DLD1 (cell line): ENCODE data around the gene KCNQ5.

ENCODE experiments used
- in situ Hi-C: cut with HindIII; loops from 2 replicates; pipeline ENCODE4 v1.10.0; 2017; ENCODE audit warnings: low sequenced_read_pairs

Gene KCNQ5

GRCh38 chr6:72636786-72637185 lies 14.9 kb downstream of the KCNQ5 start:
- in situ Hi-C loops: no loop called here

- in situ Hi-C loops: no loop called here
These were observed 18.2 kb downstream of the KCNQ5 start for GRCh38 chr6:72639920-72640614.

- in situ Hi-C loops: no loop called here
These were observed 18.7 kb downstream of the KCNQ5 start for GRCh38 chr6:72640615-72640930.

GRCh38 chr6:72642435-72642834 lies 20.6 kb downstream of the KCNQ5 start:
- in situ Hi-C loops: no loop called here

- in situ Hi-C loops: no loop called here
These were observed 21.4 kb downstream of the KCNQ5 start for GRCh38 chr6:72643214-72643613.

GRCh38 chr6:72646604-72647485 lies 25.0 kb downstream of the KCNQ5 start:
- in situ Hi-C loops: no loop called here

- in situ Hi-C loops: no loop called here
These were observed 25.6 kb downstream of the KCNQ5 start for GRCh38 chr6:72647489-72647888.

- in situ Hi-C loops: no loop called here
These were observed 27.4 kb downstream of the KCNQ5 start for GRCh38 chr6:72649032-72649984.

- in situ Hi-C loops: no loop called here
These were observed 28.3 kb downstream of the KCNQ5 start for GRCh38 chr6:72650081-72650745.

- in situ Hi-C loops: no loop called here
These were observed 29.3 kb downstream of the KCNQ5 start for GRCh38 chr6:72651174-72651573.

GRCh38 chr6:72651967-72652956 lies 30.4 kb downstream of the KCNQ5 start:
- in situ Hi-C loops: no loop called here

GRCh38 chr6:72653026-72653425 lies 31.2 kb downstream of the KCNQ5 start:
- in situ Hi-C loops: no loop called here

- in situ Hi-C loops: no loop called here
These were observed 32.3 kb downstream of the KCNQ5 start for GRCh38 chr6:72654071-72654621.

- in situ Hi-C loops: no loop called here
These were observed 35.7 kb downstream of the KCNQ5 start for GRCh38 chr6:72657407-72658197.

- in situ Hi-C loops: no loop called here
These were observed 37.9 kb downstream of the KCNQ5 start for GRCh38 chr6:72659754-72660153.

- in situ Hi-C loops: no loop called here
These were observed 39.5 kb downstream of the KCNQ5 start for GRCh38 chr6:72661411-72661810.

- in situ Hi-C loops: no loop called here
These were observed 43.7 kb downstream of the KCNQ5 start for GRCh38 chr6:72665599-72665998.

- in situ Hi-C loops: no loop called here
These were observed 47.5 kb downstream of the KCNQ5 start for GRCh38 chr6:72669324-72669723.
